ENCODE measurements around the gene RETREG1. TPM values are rescaled to one million over a fixed set of nuclear protein-coding genes. Genes with fewer than 3 reads are reported as not detected.

RETREG1 gene
- total RNA-seq, 1 donor from 2014 or later, result 269 TPM

- Histone ChIP-seq H3K27ac (replicated peaks) (peak overlapping the region; percentile 86), H3K4me3 (peak overlapping the region; percentile 6), H3K4me1 (peaks cover 96% of the 10 kb centered on the region), H3K27me3 (ENCODE audit: low read depth) (no peaks in the 10 kb centered on the region), H3K36me3 (peaks cover 4% of the 10 kb centered on the region), H3K9me3 (replicated peaks) (peaks cover 24% of the 10 kb centered on the region)
- intact Hi-C loops (cut with micrococcal nuclease), result no loop called here
- DNase-seq, result no peak
- no peak for TF ChIP-seq CTCF (IDR thresholded peaks at IDR 0.05; ENCODE audit: borderline replicate concordance)
These were observed 119.3 kb downstream of the RETREG1 start for GRCh38 chr5:16497546-16497945.

- peak overlapping the region; percentile 86 for H3K27ac ChIP-seq (replicated peaks)
- H3K4me3 ChIP-seq, result peak overlapping the region; percentile 23
These were observed 123.5 kb downstream of the RETREG1 start for GRCh38 chr5:16493261-16493660.

GRCh38 chr5:16492398-16493140 lies 124.2 kb downstream of the RETREG1 start:
- H3K4me1 ChIP-seq, result peaks cover 94% of the 10 kb centered on the region
- TF ChIP-seq CTCF (IDR thresholded peaks at IDR 0.05; ENCODE audit: borderline replicate concordance), result no peak
- peak overlapping the region; percentile 23 for H3K4me3 ChIP-seq
- peaks cover 4% of the 10 kb centered on the region for H3K36me3 ChIP-seq
- H3K27me3 ChIP-seq (ENCODE audit: low read depth), result no peaks in the 10 kb centered on the region
- H3K27ac ChIP-seq (replicated peaks), result peak overlapping the region; percentile 86
- peaks cover 24% of the 10 kb centered on the region for H3K9me3 ChIP-seq (replicated peaks)
- intact Hi-C loops (cut with micrococcal nuclease), result no loop called here
- no peak for DNase-seq

More at GRCh38 chr5:16493261-16493660, 123.5 kb downstream of the RETREG1 start:
- peaks cover 24% of the 10 kb centered on the region for H3K9me3 ChIP-seq (replicated peaks)
- H3K27me3 ChIP-seq (ENCODE audit: low read depth), result no peaks in the 10 kb centered on the region
- no peak for TF ChIP-seq CTCF (IDR thresholded peaks at IDR 0.05; ENCODE audit: borderline replicate concordance)
- peaks cover 4% of the 10 kb centered on the region for H3K36me3 ChIP-seq
- peaks cover 93% of the 10 kb centered on the region for H3K4me1 ChIP-seq
- no peak for DNase-seq
- intact Hi-C loops (cut with micrococcal nuclease), result no loop called here

GRCh38 chr5:16490911-16491310 lies 125.9 kb downstream of the RETREG1 start:
- no peak for DNase-seq
- H3K4me3 ChIP-seq, result peak overlapping the region; percentile 18

GRCh38 chr5:16489322-16489791 lies 127.4 kb downstream of the RETREG1 start:
- no peak for DNase-seq
- H3K27ac ChIP-seq (replicated peaks), result peak overlapping the region; percentile 86
- intact Hi-C loops (cut with micrococcal nuclease), result loop anchor here (10.0 kb wide), 1 partner anchor 175 kb away; no protein-coding TSS in a partner anchor
- H3K9me3 ChIP-seq (replicated peaks), result peaks cover 1% of the 10 kb centered on the region
- H3K27me3 ChIP-seq (ENCODE audit: low read depth), result no peaks in the 10 kb centered on the region
- no peaks in the 10 kb centered on the region for H3K36me3 ChIP-seq
- TF ChIP-seq CTCF (IDR thresholded peaks at IDR 0.05; ENCODE audit: borderline replicate concordance), result peak; percentile 77
- peaks cover 95% of the 10 kb centered on the region for H3K4me1 ChIP-seq
- H3K4me3 ChIP-seq, result no peak overlapping the region

More at GRCh38 chr5:16490911-16491310, 125.9 kb downstream of the RETREG1 start:
- TF ChIP-seq CTCF (IDR thresholded peaks at IDR 0.05; ENCODE audit: borderline replicate concordance), result no peak
- Histone ChIP-seq H3K27me3 (ENCODE audit: low read depth) (no peaks in the 10 kb centered on the region), H3K27ac (replicated peaks) (peak overlapping the region; percentile 86), H3K9me3 (replicated peaks) (peaks cover 17% of the 10 kb centered on the region), H3K36me3 (peaks cover 4% of the 10 kb centered on the region), H3K4me1 (peaks cover 95% of the 10 kb centered on the region)
- intact Hi-C loops (cut with micrococcal nuclease), result no loop called here
